GM21390 (cell line): ENCODE data around the gene PPP1CB.
"Not testable (repeated sequence)": the region's sequence is repeated elsewhere in the genome, so short reads cannot be mapped to it uniquely, and the experiment has no call there.

Experiments used
- ATAC-seq: cut with Tn5 transposase; IDR thresholded peaks from one replicate; pipeline ENCODE4 v1.9.1; 2021; ENCODE audit not compliant: unreplicated experiment

The PPP1CB gene

DNA sequence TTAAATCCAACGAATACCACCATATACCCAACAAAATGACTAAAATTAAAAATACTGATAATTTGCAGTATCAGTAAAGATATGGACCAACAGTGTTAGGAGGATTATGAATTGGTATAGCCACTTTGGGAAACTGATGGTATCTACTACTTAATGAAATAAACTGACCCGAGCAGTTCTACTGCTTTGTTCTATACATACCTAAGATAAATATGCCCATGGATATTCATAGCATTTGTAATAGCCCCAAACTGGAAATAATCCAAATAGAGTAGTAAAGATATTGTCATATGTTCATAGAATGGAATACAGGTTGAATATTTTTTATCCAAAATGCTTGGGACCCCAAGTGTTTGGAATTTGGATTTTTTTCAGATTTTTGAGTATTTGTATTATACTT is 20.7 kb downstream of the PPP1CB start:
- ATAC-seq, result no peak

DNA sequence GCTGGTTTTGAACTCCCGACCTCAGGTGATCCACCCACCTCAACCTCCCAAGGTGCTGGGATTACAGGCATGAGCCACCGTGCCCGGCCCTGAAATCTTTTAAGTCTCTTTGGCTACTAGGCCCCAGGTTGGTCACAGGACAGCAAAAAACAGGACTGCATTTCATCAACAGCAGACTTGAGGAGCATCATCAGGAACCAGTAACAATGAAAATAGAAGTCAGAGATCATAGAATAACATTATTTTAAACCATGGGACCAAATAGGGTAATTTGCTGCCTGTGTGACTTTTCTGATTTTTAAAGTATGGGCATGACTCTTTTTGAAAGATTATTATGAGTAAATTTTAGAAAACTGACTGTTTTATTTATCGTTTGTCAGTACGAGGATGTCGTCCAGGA is 24.8 kb downstream of the PPP1CB start:
- ATAC-seq, result no peak

DNA sequence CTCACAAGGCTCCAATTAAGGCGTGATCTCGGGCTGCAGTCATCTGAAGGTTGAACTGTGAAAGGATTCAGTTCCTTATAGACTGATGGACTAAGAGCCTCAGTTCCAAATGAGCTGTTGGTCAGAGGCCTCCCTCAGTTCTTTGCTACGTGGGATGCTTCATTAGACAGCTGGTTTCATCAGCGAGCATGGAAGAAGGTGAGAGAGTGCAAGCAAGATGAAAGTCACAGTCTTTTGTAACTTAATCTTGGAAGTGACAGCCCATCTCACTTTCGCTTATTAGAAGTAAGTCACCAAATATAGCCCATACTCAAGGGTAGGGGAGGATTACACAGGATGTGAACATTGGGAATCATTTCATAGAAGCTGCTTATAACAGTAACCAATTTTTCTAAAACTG is 26.8 kb downstream of the PPP1CB start:
- ATAC-seq, result no peak

DNA sequence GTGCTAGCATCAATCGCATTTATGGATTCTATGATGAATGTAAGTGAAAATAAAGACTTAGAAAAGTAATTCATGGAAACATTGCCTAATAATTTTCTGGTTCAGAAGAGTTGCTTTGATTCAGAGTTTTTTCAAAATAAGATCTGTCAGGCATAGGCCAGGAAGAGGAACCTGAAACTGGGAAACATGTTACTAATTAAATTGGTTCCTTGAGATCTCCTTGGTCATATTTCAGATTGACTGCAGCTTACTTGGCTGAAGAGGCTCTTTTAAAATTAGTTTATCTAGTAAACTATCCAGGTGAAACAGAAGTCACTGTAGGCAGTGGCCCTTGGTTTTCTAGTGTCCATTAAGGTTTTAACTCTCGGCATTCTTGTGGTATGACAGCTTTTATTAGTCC is 27.4 kb downstream of the PPP1CB start:
- ATAC-seq, result no peak

DNA sequence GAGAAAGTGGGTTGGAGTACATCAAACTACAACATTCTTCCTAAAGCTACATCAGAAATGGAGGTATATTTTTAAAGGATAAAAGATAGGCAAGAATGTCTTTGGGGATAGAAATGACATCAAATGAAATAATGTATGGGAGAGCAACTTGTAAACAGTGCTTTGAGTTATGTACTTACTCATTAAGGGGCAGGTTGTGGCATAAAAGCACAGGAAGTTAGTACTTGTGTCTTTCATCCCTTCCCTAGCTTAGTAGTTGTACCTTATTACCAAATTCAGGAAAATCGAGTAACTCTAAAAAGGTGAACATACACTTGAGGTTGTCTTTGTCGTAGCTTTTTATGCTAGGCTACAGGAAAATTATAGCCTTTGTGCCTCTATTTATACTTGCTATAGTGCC is 28.9 kb downstream of the PPP1CB start:
- ATAC-seq, result no peak

DNA sequence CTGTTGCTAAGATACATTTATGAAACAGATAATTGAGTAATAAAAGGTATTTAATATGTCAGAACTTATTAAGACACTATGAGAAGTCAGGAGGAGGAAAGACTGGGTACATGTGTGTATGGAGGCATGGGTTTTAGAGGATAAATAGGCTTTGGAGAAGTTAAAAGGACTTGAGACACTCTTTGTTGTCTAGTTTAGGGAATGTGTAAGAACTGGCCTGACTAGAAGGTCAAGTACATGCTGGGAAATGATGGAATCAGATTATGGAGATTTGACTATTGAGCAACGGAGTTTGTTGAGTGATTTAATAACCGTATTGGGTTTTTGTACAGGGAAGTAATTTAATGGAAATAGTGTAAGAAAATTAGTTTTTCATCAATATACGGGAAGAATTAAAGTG is 30.8 kb downstream of the PPP1CB start:
- no peak for ATAC-seq

DNA sequence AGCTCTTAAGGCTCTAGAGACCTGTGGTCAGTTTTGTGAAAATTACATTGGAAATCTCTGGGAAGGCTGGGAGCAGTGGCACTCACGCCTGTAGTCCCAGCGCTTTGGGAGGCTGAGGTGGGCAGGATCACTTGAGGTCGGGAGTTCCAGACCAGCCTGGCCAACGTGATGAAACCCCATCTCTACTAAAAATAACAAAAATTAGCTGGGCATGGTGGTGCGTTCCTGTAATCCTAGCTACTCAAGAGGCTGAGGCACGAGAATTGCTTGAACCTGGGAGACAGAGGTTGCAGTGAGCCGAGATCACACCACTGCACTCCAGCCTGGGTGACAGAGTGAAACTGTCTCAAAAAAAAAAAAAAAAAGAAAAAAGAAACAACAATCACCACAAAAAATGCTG is 32.9 kb downstream of the PPP1CB start:
- not testable (repeated sequence) for ATAC-seq

DNA sequence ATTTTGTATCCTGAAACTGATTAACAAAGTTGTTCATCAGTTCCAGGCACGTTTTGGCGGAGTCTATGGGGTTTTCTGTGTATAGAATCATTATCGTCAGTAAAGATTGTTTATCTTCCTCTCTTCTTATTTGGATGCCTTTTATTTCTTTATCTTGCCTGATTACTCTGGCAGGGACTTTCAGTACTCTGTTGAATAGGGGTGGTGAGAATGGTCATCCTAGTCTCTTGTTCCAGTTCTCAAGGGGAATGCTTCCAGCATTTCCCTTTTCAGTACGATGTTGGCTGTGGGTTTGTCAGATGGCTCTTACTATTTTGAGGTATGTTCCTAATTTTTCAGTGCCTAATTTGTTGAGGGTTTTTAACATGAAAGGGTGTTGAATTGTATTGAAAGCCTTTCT is 45.0 kb downstream of the PPP1CB start:
- no peak for ATAC-seq

DNA sequence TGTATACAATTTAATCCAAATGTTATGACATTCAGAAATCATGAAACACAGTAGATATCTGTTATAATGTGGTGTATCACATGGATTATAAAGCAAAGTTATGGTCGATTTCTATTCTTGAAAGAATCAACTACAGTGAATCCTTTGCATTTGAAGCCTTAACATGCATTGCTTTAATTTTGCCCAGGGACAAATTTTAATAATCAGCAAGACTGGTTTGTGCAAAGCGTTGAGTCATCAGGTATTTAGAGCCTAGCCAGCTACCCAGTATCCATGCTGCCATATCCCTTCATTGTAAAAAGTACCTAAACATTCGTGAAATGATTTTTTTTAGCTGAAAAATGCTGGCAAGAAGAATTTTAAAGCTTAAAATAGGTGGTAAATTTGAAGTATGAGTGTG is 50.1 kb downstream of the PPP1CB start:
- no peak for ATAC-seq

DNA sequence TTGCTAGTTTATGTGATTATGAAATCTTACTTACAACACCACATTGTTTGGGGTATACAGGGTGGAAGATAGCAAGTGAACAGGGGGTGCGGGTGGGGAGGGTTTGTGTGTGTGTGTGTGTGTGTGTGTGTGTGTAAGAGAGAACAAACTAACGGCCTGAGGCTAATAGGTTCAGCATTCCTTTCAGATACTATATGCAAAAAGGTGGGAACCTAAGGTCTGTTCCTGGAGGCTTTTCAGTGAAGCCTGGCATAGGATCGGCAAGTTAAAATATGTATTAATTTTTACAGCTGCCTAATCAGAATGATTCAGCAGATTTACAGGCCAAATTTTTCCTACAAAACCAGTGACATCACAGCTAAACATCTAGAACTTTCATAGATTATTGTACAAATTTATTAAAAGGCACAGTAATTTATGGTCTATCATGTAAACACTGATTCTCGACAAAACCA is 51.4 kb downstream of the PPP1CB start:
- no peak for ATAC-seq

DNA sequence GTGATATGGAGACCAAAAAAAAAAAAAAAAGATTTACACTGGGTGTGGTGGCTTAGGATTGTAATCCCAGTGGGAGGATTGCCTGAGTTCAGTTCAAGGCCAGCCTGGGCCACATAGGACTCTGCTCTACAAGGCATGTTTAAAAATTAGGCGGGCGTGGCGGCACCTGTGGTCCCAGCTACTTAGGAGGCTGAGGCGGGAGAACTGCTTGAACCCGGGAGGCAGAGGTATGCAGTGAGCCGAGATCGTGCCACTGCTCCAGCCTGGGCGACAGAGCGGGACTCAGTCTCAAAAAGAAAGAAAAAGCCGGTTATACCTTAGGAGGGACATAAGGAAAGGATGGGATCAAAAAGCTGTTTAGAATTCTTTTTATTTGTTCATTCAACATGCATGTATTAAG is 58.3 kb downstream of the PPP1CB start:
- ATAC-seq, result no peak

DNA sequence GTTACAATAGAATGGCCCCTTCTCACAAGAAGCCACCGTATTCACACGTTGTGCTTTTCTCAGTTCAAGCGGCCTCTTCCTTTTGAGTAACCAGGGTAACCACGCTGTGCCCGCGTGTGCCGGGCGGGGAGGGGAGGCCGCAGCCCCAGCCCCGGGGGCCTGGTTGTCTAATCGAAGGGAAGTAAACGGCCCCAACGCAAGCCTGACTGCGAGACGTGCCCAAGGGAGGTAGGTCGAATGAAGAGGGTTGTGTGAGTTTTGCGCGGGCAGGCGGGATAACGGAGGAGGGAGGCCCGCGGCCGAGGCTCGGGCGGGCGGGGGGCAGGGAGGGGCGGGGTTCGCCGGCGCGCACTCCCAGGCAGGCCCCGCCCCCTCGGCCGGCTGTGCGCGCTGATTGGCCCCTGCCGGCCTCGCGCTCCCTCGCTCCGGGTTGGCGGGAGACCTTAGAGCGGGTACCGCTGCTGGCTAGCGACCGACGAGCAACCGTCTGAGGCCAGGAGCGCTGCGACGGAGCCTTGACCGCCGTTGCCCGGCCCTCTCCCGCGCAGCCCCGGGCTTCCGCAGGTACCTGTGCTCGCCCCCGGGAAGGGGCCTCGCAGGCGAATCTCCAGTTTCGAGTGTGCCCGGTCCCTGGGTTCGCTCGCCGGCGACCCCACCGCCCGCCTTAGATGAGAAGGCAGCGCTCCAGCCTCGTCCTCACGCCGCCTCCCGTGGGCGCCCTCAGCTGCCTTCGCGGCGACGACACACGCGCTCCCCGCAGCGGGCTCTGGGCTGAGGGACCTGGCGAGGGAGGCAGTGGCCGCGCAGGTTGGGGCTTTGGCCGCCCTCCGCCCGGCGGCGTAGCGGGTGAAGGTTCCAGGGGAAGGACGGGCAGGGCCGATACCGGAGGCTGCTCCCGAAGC is 59.0 kb downstream of the PPP1CB start, which contains the start of gene SPDYA:
SPDYA (plus strand) TSS at position 451 of the 902 bp plus-strand sequence. CDS start 5,181 bp downstream, outside the sequence.
- peak; percentile 83 for ATAC-seq

DNA sequence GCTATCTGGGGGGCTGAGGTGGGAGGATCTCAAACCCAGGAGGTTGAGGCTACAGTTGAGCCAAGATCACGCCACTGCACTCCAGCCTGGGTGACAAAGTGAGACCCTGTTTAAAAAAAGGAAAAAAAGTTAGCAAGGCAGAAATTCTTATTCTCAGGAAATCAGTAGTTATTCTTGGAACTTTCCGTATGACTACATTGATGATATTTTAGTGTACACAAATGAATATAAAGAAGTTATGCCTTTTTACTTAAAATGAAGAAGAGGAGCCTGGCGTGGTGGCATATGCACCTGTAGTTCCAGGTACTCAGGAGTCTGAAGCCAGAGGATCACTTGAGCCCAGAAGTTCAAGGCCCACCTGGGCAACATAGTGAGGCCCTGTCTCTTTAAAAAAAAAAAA is 66.4 kb downstream of the PPP1CB start:
- no peak for ATAC-seq

DNA sequence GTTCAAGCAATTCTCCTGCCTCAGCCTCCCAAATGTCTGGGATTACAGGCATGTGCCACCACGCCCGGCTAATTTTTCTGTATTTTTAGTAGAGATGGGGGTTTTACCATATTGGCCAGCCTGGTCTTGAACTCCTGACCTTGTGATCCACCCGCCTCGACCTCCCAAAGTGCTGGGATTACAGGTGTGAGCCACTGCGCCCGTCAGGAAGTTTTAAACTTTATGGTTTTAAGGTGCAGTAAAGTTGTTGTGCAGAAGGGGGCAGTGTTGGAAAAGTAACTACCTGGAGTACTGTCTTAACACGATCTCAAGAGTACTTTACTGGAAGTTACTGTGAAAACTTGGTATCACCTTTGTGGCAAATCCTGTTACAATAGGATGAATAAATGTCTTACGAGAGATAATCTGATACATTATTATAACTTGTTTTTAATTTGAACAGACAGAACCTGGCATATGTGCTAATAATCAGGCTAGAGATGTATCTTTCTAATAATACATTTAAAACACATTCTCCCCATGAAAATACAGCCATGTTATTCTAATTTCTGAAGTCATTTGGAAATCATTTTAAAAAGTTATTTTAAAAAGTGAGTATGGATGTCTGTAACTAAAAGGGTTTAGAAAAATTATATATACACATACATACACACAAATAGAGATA is 69.8 kb downstream of the PPP1CB start:
- peak; percentile 61 for ATAC-seq

DNA sequence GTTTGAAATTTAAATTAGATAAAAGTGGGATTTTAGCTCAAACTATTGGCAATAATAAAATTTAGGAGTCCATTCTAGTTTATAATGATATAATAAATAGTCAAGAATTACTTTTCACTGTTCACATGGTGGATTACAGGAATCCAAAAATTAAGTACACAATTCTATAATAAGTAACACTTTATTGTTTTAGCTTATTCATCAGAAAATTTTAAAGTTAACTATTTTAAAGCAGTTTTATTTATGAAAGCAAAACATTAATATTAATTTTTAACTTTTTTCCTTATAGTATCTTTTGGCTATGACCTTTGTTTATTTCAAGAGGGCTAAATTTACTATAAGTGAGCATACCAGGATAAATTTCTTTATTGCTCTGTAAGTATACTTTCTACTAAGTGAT is 70.4 kb downstream of the PPP1CB start:
- no peak for ATAC-seq

DNA sequence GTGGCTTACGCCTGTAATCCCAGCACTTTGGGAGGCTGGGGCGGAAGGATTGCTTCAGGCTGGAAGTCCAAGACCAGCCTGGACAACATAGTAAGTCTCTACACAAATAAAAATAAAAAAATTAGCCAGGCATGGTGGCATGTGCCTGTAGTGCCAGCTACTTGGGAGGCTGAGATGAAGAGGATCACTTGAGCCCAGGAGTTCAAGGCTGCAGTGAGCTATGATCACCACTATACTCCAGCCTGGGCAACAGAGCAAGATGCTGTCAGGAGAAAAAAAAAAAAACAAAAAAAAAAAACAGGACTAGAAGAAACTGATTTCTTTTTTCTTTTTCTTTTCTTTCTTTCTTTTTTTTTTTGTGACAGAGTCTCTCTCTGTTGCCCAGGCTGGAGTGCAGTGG is 72.6 kb downstream of the PPP1CB start:
- ATAC-seq, result no peak

DNA sequence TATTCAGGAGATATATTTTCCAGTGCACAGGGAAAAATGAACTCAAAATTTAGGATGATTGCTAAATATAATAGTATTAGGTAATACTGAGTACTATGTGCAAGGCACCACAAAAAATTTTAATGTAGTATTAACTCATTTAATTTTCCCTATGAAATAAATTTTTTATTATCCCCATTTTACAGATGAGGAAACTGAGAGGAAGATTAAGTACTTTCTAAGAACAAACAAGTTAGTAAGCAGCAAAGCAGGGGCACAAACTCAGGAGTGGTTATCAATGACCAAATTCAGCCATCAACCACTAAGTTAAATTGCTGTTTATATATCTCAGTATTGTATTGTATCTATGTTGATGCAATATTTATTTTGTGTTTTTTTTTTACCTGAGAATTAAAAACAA is 73.2 kb downstream of the PPP1CB start:
- no peak for ATAC-seq

DNA sequence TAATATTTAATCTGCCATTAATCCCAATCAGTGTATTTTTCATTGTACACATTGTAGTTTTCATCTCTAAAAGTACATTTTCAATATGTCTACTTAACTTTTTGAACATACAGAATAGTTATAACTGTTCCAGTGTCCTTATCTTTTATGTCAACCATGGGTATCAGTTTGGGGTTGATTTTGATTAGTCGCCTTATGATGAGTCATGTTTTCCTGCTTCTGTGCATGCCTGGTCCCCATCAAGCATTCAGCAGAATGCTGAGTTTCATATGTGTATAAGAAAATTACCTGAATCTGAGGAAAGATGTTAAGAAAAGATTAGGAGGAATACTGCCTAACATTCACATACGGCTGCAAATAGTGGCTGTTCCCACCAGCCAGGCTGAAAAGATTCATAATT is 76.8 kb downstream of the PPP1CB start:
- ATAC-seq, result no peak

DNA sequence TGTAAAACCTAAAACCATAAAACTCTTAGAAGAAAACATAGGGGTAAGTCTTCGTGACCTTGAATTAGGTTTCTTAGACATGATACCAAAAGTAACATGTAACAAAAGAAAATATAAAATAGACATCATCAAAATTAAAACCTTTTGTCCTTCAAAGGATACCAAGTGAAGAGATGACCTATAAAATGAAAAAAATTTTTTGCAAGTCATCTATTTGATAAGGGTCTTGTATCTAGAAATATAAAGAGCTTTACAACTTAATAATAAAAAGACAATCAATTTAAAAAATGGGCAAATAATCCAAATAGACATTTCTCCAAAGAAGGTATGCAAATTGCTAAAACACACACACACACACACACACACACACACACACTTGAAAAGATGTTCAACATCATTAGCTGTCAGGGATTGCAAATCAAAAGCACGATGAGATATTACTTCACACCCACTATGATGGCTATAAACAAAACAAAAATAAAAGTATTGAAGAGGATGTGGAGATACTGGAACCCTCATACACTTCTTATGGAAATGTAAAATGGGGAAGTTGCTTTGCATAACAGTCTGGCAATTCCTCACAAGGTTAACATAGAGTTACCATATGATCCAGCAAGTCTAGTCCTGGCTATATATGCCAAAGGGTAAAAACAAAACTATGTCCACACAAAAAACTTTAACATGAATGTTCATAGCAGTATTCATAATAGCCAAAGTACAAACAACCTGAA is 82.3 kb downstream of the PPP1CB start:
- no peak for ATAC-seq

DNA sequence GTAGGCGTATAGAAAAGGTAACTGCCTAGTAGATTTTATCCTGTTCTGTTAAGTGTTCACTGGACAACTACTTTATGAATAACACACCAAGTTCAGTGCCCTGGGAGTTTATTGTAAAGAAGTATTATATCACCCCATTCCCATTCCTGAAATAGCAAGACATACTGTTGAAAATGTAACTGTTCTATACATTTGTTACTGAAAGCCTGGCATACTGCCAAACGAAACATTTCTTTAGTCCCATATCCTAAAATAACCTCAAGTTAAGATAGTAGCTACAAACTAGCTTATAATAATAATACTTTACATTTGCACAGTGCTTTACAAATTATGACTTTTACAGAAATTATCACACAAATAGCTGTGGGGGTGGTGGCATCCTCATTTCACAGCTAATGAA is 84.2 kb downstream of the PPP1CB start:
- no peak for ATAC-seq

DNA sequence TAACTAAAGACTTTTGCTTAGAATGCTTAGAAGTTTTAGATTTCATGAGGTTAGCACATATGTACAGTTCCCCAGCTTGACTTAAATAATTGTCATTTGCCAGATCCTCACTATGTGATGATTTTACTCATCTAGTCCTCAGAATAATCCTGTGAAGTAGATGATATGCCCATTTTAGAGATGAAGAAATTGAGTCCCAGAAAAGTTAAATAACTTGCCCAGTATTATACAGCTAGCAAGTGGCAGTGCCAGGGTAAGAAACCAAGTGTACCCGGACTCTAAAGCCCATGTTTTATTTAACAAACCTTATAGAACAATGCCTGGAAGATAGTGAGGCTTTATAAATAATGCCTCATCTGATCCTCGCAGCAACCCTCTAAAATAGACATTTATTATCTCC is 87.3 kb downstream of the PPP1CB start:
- ATAC-seq, result no peak

DNA sequence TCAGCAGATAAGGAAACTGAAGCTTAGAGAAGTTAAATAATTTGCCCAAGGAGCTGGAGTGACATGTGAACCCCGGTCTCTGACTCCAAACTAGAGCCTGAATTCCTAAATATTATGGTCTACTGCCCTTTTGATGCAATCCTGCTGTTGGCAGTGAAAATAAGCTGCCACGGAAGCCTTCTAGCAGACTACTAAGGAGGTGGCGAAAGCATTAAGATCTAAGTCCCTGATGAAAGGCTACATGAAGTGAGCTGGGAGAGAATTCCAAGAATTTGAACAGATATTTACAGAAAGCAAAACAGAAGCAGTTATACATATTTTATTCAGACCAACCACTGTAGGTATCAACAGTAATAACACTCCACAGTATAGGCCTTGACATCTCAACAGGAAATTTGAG is 90.4 kb downstream of the PPP1CB start:
- ATAC-seq, result no peak
